ENCODE results near the gene SH3BP1.
A peak's percentile ranks its signal among the peaks of the same experiment; 100 is the strongest.

Gene SH3BP1

GRCh38 chr22:37617431-37617830 is 22.0 kb upstream of the SH3BP1 start:
- no peak for DNase-seq

GRCh38 chr22:37618072-37618656 is 21.3 kb upstream of the SH3BP1 start:
- no peak for DNase-seq

GRCh38 chr22:37618674-37619073 is 20.8 kb upstream of the SH3BP1 start:
- DNase-seq: no peak

- no peak for DNase-seq
Measured at GRCh38 chr22:37619991-37620390, 19.5 kb upstream of the SH3BP1 start.

- DNase-seq: no peak
Measured at GRCh38 chr22:37621352-37621860, 18.1 kb upstream of the SH3BP1 start.

GRCh38 chr22:37623075-37624016 is 16.1 kb upstream of the SH3BP1 start:
- DNase-seq: peak; percentile 58

GRCh38 chr22:37624017-37624365 is 15.5 kb upstream of the SH3BP1 start:
- DNase-seq: no peak

- DNase-seq: no peak
Measured at GRCh38 chr22:37624876-37625275, 14.6 kb upstream of the SH3BP1 start.

- no peak for DNase-seq
Measured at GRCh38 chr22:37625737-37626136, 13.7 kb upstream of the SH3BP1 start.

- DNase-seq: no peak
Measured at GRCh38 chr22:37626144-37626543, 13.3 kb upstream of the SH3BP1 start.

GRCh38 chr22:37626556-37627075 is 12.9 kb upstream of the SH3BP1 start:
- DNase-seq: no peak

- DNase-seq: no peak
Measured at GRCh38 chr22:37627121-37627520, 12.3 kb upstream of the SH3BP1 start.

GRCh38 chr22:37627545-37627944 is 11.9 kb upstream of the SH3BP1 start:
- DNase-seq: no peak

GRCh38 chr22:37628830-37629229 is 10.6 kb upstream of the SH3BP1 start:
- DNase-seq: no peak

- DNase-seq: no peak
Measured at GRCh38 chr22:37629928-37630327, 9.5 kb upstream of the SH3BP1 start.

GRCh38 chr22:37630839-37631435 is 8.5 kb upstream of the SH3BP1 start:
- DNase-seq: peak; percentile 64

GRCh38 chr22:37631448-37632173 is 7.9 kb upstream of the SH3BP1 start:
- no peak for DNase-seq

- DNase-seq: no peak
Measured at GRCh38 chr22:37632174-37633088, 7.0 kb upstream of the SH3BP1 start.

- no peak for DNase-seq
Measured at GRCh38 chr22:37633089-37633624, 6.3 kb upstream of the SH3BP1 start.

GRCh38 chr22:37633625-37634416 is 5.6 kb upstream of the SH3BP1 start:
- DNase-seq: peak; percentile 65
